GM10847 (cell line): ENCODE data around the gene UBE2G1.

ENCODE experiments used
- POLR2A ChIP-seq: IDR thresholded peaks from 2 replicates; pipeline ENCODE4 v1.6.1; 2011; ENCODE audit not compliant: insufficient read length; ENCODE audit errors: extremely low read depth

The UBE2G1 gene

GRCh38 chr17:4295686-4296085, 70.8 kb downstream of the UBE2G1 start:
- no peak for TF ChIP-seq POLR2A

DNA sequence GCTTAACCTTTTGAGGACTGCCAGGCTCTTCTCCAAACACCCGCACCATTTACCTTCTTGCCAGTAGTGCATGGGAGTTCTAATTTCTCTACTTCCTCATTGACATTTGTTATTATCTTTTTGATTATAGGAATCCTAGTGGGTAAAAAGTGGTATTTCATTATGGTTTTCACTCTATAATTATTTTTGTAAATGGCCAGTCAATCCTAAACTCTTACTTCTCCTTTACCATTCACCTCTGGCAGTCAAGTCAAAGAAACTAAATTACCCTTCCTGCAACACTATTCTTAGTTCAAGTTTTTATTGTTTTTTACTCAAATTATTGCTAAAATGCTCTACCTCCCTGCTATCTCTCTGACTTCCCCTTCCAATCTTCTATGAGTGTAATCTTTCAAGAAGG, 72.9 kb downstream of the UBE2G1 start:
- TF ChIP-seq POLR2A = no peak

GRCh38 chr17:4287710-4288109, 78.8 kb downstream of the UBE2G1 start:
- no peak for TF ChIP-seq POLR2A

DNA sequence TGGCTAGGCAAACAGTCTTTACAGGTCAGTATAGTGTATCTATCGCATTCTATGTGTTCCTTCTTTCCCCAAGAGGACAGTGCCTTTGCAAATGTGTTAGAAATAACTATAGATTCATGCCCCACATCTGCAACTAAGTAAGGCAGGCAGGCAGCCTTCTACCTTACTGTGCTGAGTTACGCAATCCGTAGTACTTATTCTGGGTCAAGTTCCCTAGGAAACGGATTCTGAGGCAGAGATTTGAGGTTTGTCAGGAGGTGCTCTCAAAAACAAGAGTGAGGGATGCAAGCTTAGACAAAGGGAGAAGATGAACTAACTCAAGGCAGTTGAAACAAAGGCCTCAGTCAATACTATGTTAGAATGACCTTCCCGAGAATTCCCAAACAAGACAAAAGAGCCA, 90.0 kb downstream of the UBE2G1 start:
- no peak for TF ChIP-seq POLR2A

DNA sequence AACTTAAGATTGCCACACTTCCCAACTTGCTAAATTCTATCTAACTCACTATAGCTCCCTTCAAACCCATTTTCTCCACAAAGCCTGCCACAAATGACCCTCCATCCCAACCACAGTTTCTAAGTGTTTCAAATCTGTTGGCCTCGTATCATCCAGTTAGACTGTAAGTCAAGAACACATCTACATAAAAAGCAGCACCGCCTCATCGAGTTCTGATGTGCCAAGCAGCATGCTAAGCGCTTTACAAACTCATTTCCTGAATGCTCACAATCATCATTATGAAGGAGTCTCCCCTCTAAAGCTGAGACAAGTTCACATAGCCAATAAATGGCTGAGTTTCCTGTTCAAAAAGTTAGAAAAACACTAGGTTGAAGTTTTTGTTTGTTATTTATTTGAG, 93.5 kb downstream of the UBE2G1 start:
- no peak for TF ChIP-seq POLR2A

- TF ChIP-seq POLR2A = no peak
Observed at GRCh38 chr17:4272213-4272971, 94.1 kb downstream of the UBE2G1 start.

- no peak for TF ChIP-seq POLR2A
Observed at GRCh38 chr17:4270736-4271135, 95.7 kb downstream of the UBE2G1 start.

- TF ChIP-seq POLR2A = no peak
Observed at GRCh38 chr17:4269915-4270314, 96.6 kb downstream of the UBE2G1 start.

- TF ChIP-seq POLR2A = no peak
Observed at GRCh38 chr17:4267402-4267801, 99.1 kb downstream of the UBE2G1 start.

GRCh38 chr17:4266550-4266949, 99.9 kb downstream of the UBE2G1 start:
- no peak for TF ChIP-seq POLR2A

- peak; percentile 80 for TF ChIP-seq POLR2A
Observed at GRCh38 chr17:4263282-4264215, 102.9 kb downstream of the UBE2G1 start, which contains the start of gene ANKFY1. Gene ANKFY1 (minus strand): TSS chr17:4263979. CDS start chr17:4263941, 38 bp downstream.

GRCh38 chr17:4262703-4263102, 103.8 kb downstream of the UBE2G1 start:
- no peak for TF ChIP-seq POLR2A

- TF ChIP-seq POLR2A = no peak
Observed at GRCh38 chr17:4261452-4261851, 105.0 kb downstream of the UBE2G1 start.

DNA sequence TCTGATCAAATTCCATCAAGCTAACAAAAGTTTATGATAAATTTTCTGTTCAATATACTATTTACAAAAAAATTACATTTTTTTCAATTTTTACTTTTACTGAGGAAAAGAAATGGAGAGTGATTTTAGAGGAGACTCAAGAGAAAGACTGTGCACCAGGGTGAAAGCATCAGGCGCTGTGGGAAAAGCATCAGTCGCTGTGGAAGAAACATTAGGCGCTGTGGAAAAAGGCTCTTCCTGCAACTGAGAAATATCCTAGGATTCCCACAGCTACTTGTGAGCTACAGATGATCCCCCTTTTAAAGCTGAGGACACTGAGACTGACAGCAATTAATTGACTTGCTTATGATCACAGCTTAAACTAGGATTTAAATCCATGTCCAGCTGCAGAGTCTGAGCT, 107.6 kb downstream of the UBE2G1 start:
- TF ChIP-seq POLR2A = no peak

DNA sequence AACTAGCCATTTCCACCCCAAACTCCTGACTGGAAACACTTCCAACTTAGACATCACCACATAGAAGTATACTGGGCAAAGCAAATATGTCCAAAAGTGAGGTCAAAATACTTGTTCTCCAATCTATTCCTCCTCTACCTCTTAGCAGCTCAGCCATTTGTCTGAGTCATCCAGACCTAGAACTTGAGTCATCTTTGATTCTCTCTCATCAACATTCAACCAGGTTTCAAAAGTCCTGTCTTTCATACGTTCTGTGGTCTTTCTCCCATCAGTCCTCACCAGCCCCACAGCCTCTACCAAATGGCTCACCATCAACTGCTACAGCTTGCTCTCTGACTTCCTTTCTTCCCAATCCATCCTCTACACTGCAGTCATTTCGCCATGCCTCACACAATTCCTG, 109.5 kb downstream of the UBE2G1 start:
- no peak for TF ChIP-seq POLR2A

DNA sequence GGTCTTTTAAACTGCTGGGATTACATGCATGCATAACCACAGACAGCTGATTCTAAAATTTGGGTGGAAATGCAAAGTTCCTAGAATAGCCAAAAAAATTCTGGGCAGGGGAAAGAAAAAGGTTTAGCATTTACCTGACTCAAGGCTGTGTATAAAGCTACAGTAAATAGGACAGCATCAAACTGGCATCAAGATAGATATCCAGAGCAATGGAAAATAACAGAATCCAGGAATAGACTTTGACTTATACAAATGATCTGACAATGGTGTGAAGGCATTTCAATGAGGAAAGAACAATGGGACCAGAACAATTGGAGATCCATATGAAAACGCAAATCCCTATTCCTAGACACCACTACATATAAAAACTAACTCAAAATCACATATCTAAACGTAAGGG, 115.6 kb downstream of the UBE2G1 start:
- no peak for TF ChIP-seq POLR2A

- TF ChIP-seq POLR2A = no peak
Observed at GRCh38 chr17:4249452-4250029, 116.9 kb downstream of the UBE2G1 start.
